GM19328 (cell line): Measurements from ENCODE around the gene NAPEPLD.
"Not testable (repeated sequence)": the region's sequence is repeated elsewhere in the genome, so short reads cannot be mapped to it uniquely, and the experiment has no call there.

ENCODE experiments used
- ATAC-seq: cut with Tn5 transposase; IDR thresholded peaks from one replicate; pipeline ENCODE4 v1.9.1; 2021; ENCODE audit warnings: mild to moderate bottlenecking, moderate library complexity; ENCODE audit not compliant: unreplicated experiment

The NAPEPLD gene

GRCh38 chr7:103071000-103071399 is 77.9 kb downstream of the NAPEPLD start:
- no peak for ATAC-seq

- no peak for ATAC-seq
Measured at GRCh38 chr7:103068414-103069403, 80.2 kb downstream of the NAPEPLD start.

GRCh38 chr7:103065667-103066066 is 83.2 kb downstream of the NAPEPLD start:
- ATAC-seq = no peak

GRCh38 chr7:103063895-103064294 is 85.0 kb downstream of the NAPEPLD start:
- ATAC-seq = no peak

DNA sequence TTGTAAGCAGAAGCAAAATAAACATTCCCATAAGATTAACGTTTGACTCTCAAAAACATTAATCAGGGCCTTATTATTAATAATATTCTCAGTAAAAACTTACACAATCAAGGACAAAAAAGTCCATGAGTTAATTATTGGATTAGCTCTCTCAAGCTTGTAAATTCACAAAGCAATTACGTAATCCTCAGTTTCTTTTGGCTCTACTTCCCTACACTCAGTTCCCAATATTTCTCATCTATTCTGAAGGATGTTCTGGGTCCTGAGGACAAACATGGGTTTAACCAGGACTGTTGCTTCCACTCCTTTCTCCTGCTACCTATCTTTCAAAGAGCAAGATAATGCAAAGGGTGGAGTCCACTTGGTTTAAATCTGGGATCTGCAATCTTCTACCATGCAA is 89.4 kb downstream of the NAPEPLD start:
- ATAC-seq = no peak

- no peak for ATAC-seq
Measured at GRCh38 chr7:103058122-103058521, 90.8 kb downstream of the NAPEPLD start.

DNA sequence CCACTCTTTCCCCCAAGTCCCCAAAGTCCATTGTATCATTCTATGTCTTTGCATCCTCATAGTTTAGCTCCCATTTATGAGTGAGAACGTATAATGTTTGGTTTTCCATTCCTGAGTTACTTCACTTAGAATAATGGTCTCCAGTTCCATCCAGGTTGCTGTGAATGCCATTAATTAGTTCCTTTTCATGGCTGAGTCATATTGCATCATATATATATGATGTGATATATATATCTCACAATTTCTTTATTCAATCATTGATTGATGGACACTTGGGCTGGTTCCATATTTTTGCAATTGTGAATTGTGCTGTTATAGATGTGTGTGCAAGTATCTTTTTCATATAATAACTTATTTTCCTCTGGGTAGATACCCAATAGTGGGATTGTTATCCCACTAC is 92.9 kb downstream of the NAPEPLD start:
- ATAC-seq = not testable (repeated sequence)

DNA sequence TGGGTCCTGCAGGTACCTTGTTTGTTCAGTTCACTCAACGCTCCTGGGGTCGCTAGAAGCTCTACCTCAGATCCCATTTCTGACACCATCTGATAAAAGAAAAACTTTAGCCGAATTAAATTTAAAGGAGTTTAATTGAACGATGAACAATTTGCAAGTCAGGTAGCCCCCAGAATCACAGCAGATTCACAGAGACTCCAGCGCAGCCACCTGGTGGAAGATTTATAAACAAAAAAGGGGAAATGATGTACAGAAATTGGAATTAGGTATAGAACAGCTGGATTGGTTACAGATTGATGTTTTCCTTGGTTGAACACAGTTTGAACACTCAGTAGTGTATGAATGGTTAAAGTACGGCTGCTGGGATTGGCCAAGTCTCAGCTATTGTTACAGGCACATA is 97.4 kb downstream of the NAPEPLD start:
- ATAC-seq = no peak
